Measurements from ENCODE around the gene RNPS1. TPM values are rescaled to one million over a fixed set of nuclear protein-coding genes. Genes with fewer than 3 reads are reported as not detected.
A peak's percentile ranks its signal among the peaks of the same experiment; 100 is the strongest.

Gene RNPS1
- total RNA-seq, 1 donor from 2014 or later = 416 TPM

GRCh38 chr16:2205104-2205966 is 62.6 kb downstream of the RNPS1 start, which contains the start of gene MLST8:
Gene MLST8, plus strand, starts transcription at chr16:2205454. Its CDS starts 632 bp downstream, at chr16:2206086.
- DNase-seq = peak; percentile 98

GRCh38 chr16:2204416-2205103 is 63.4 kb downstream of the RNPS1 start:
- H3K4me3 Mint-ChIP-seq = peak overlapping the region; percentile 90
- DNase-seq = no peak
- H3K9me3 Mint-ChIP-seq = no peaks in the 10 kb centered on the region
- H3K4me1 Mint-ChIP-seq = peaks cover 15% of the 10 kb centered on the region
- H3K27ac Mint-ChIP-seq = peak overlapping the region; percentile 72
- H3K27me3 Mint-ChIP-seq = peaks cover 10% of the 10 kb centered on the region
- peaks cover 17% of the 10 kb centered on the region for H3K36me3 Mint-ChIP-seq (ENCODE audit: low read depth)
- intact Hi-C loops (cut with micrococcal nuclease) = loop anchor here (1.0 kb wide), 2 partner anchors 11 to 19 kb away; partner anchors contain the start of gene E4F1

More at GRCh38 chr16:2205104-2205966, 62.6 kb downstream of the RNPS1 start, which contains the start of gene MLST8:
- H3K36me3 Mint-ChIP-seq (ENCODE audit: low read depth) = peaks cover 18% of the 10 kb centered on the region
- H3K27ac Mint-ChIP-seq = peak within 1 kb of the TSS; percentile 87
- H3K9me3 Mint-ChIP-seq = no peaks in the 10 kb centered on the region
- peaks cover 15% of the 10 kb centered on the region for H3K4me1 Mint-ChIP-seq
- H3K4me3 Mint-ChIP-seq = peak within 1 kb of the TSS; percentile 90
- H3K27me3 Mint-ChIP-seq = peaks cover 5% of the 10 kb centered on the region
- intact Hi-C loops (cut with micrococcal nuclease) = loop anchor here (1.0 kb wide), 2 partner anchors 10 to 18 kb away; partner anchors contain the start of gene E4F1

Other genes starting within 250 kb of the RNPS1 start
- 6.9 and 7.0 TPM in 2 replicates for gene NPW, start 248.3 kb downstream of the RNPS1 start, total RNA-seq
- 1.3 and 1.8 TPM in 2 replicates for gene NHERF2, start 241.2 kb downstream of the RNPS1 start, total RNA-seq
- gene NTHL1, start 220.3 kb downstream of the RNPS1 start, total RNA-seq = 50.3 and 57.7 TPM in 2 replicates
- gene TSC2, start 220.1 kb downstream of the RNPS1 start, total RNA-seq = 98.8 and 99.8 TPM in 2 replicates
- gene PKD1, start 132.2 kb downstream of the RNPS1 start, total RNA-seq = 91.4 and 93.3 TPM in 2 replicates
- gene RAB26, start 119.5 kb downstream of the RNPS1 start, total RNA-seq = 0.83 and 1.0 TPM in 2 replicates
- gene TRAF7, start 112.3 kb downstream of the RNPS1 start, total RNA-seq = 68.7 and 80.3 TPM in 2 replicates
- 2.2 and 2.3 TPM in 2 replicates for gene CASKIN1, start 71.5 kb downstream of the RNPS1 start, total RNA-seq
- 65.2 and 70.3 TPM in 2 replicates for gene MLST8, start 62.7 kb downstream of the RNPS1 start, total RNA-seq
- gene BRICD5, start 57.3 kb downstream of the RNPS1 start, total RNA-seq = 22.2 and 23.1 TPM in 2 replicates
- 38.7 and 38.9 TPM in 2 replicates for gene PGP, start 53.3 kb downstream of the RNPS1 start, total RNA-seq
- gene E4F1, start 44.5 kb downstream of the RNPS1 start, total RNA-seq = 33.4 and 34.7 TPM in 2 replicates
- gene DNASE1L2, start 31.7 kb downstream of the RNPS1 start, total RNA-seq = 1.7 and 2.1 TPM in 2 replicates
- gene ECI1, start 16.5 kb downstream of the RNPS1 start, total RNA-seq = 34.1 and 38.7 TPM in 2 replicates
- 8.3 and 9.2 TPM in 2 replicates for gene ABCA3, start 72.6 kb upstream of the RNPS1 start, total RNA-seq
- gene CCNF, start 161.3 kb upstream of the RNPS1 start, total RNA-seq = 44.7 and 45.7 TPM in 2 replicates
- gene TEDC2, start 192.0 kb upstream of the RNPS1 start, total RNA-seq = 40.7 and 41.7 TPM in 2 replicates
- gene NTN3, start 203.2 kb upstream of the RNPS1 start, total RNA-seq = not detected in 2 replicates
- 16.6 and 20.9 TPM in 2 replicates for gene TBC1D24, start 207.0 kb upstream of the RNPS1 start, total RNA-seq
- gene ATP6V0C, start 245.8 kb upstream of the RNPS1 start, total RNA-seq = 105 and 122 TPM in 2 replicates